ENCODE data around the gene TBX6.

GRCh38 chr16:30068750-30069610 lies 22.7 kb downstream of the TBX6 start:
- TF ChIP-seq TAF1 (IDR thresholded peaks at IDR 0.05; ENCODE audit: borderline replicate concordance, insufficient read depth, low read length): no peak
- no peak; the same call in 1 of the 2 replicates for TF ChIP-seq POLR2AphosphoS5 (IDR thresholded peaks at IDR 0.05; ENCODE audit: low read depth, low read length)
- TF ChIP-seq REST (IDR thresholded peaks at IDR 0.05; ENCODE audit: insufficient read depth in 1 of 2, low read depth in 2 of 2, low read length in 2 of 2): no peak

Data from PFSK-1 (cell line).